A549 (cell line): ENCODE measurements around the gene CEP78. TPM values are rescaled to one million over a fixed set of nuclear protein-coding genes. Genes with fewer than 3 reads are reported as not detected.
"Not testable (repeated sequence)": the region's sequence is repeated elsewhere in the genome, so short reads cannot be mapped to it uniquely, and the experiment has no call there.

ENCODE experiments used
- ATAC-seq, 2 experiments: fragments of 200-7000 bp in 1 of 2; fragments of >200 bp in 1 of 2; cut with Nextera tagmentation in 1 of 2; cut with Tn5 transposase in 1 of 2; 3 replicates each; pipeline versions ENCODE4 v1.8.0 to v1.9.1; 2018 to 2020; ENCODE audit warnings: mild to moderate bottlenecking in 1 of 2, moderate library complexity in 1 of 2
- CTCF ChIA-PET: fragments of 300-600 bp; sonication (Branson Sonifier 250); formaldehyde crosslinking; extraction: SDS; loops from one replicate; lab custom pipeline; 2021; ENCODE audit warnings: antibody characterized with exemption, inconsistent platforms; lab: Yijun Ruan, JAX
- POLR2A ChIA-PET: fragments of 350-600 bp; formaldehyde crosslinking; extraction: SDS; loops from one replicate; lab custom pipeline; 2021; ENCODE audit warnings: antibody characterized with exemption, inconsistent platforms; lab: Yijun Ruan, JAX
- DNase-seq, 2 experiments: peaks; one replicate each; pipeline versions ENCODE4 v3.0.0 to v3.0.0-alpha.2; 2011 to 2016; ENCODE audit warnings: low read depth in 1 of 2, low spot score in 1 of 2
- FAIRE-seq: peaks from 2 replicates; lab custom pipeline; 2011; peaks lifted over from hg19 to GRCh38; lab: Jason Lieb, UNC
- H3K27ac ChIP-seq, 2 experiments: fragments of >200 bp; sonication (Bioruptor Twin); formaldehyde crosslinking; 3 replicates each; pipeline ENCODE4 v1.5.1; 2016 to 2017
- H3K4me1 ChIP-seq: fragments of >200 bp; sonication (Bioruptor Twin); formaldehyde crosslinking; 3 replicates; pipeline ENCODE4 v1.6.1; 2016
- H3K4me2 ChIP-seq: fragments of >200 bp; sonication (Bioruptor Twin); formaldehyde crosslinking; 3 replicates; pipeline ENCODE4 v1.6.1; 2016
- H3K4me3 ChIP-seq: fragments of >200 bp; sonication (Bioruptor Twin); formaldehyde crosslinking; 3 replicates; pipeline ENCODE4 v1.5.1; 2016
- H3K9me3 ChIP-seq: fragments of >200 bp; sonication (Bioruptor Twin); formaldehyde crosslinking; 3 replicates; pipeline ENCODE4 v1.6.1; 2016
- CBX2 ChIP-seq: fragments of 200-600 bp; sonication (generic); IDR thresholded peaks from 2 replicates; pipeline ENCODE4 v1.6.1; 2016; ENCODE audit warnings: low read depth, mild to moderate bottlenecking, borderline replicate concordance
- EHF ChIP-seq: fragments of 250-450 bp; sonication (Bioruptor Pico); IDR thresholded peaks from 2 replicates; pipeline ENCODE4 v1.5.0; 2020; ENCODE audit warnings: mild to moderate bottlenecking
- ESRRA ChIP-seq: fragments of 150-350 bp; IDR thresholded peaks from 2 replicates; pipeline ENCODE4 v1.6.1; 2014; ENCODE audit warnings: mild to moderate bottlenecking, low read length, borderline replicate concordance
- GATA3 ChIP-seq: IDR thresholded peaks from 2 replicates; pipeline ENCODE4 v1.6.1; 2012; ENCODE audit warnings: borderline replicate concordance
- HDAC2 ChIP-seq: fragments of 200-600 bp; sonication (generic); IDR thresholded peaks from 2 replicates; pipeline ENCODE4 v1.6.1; 2016
- JUN ChIP-seq, 2 experiments: fragments of >200 bp; sonication (Bioruptor Twin); formaldehyde crosslinking; IDR thresholded peaks; 2 replicates in 1 of 2; 3 replicates in 1 of 2; pipeline ENCODE4 v1.6.1; 2016 to 2017
- JUNB ChIP-seq: fragments of >200 bp; sonication (Bioruptor Twin); formaldehyde crosslinking; IDR thresholded peaks from 2 replicates; pipeline ENCODE4 v1.6.1; 2016
- KDM5A ChIP-seq: fragments of 200-600 bp; sonication (generic); IDR thresholded peaks from 2 replicates; pipeline ENCODE4 v1.6.1; 2016; ENCODE audit warnings: antibody characterized with exemption, mild to moderate bottlenecking
- MYC ChIP-seq: IDR thresholded peaks from 2 replicates; pipeline ENCODE4 v1.6.1; 2012; ENCODE audit warnings: mild to moderate bottlenecking, inconsistent platforms, low read length, improper control_type of control experiment, borderline replicate concordance
- NFE2L2 ChIP-seq: fragments of 150-350 bp; conservative IDR thresholded peaks from 2 replicates; pipeline ENCODE4 v1.6.1; 2014; ENCODE audit warnings: low read length
- POLR2AphosphoS2 ChIP-seq: conservative IDR thresholded peaks from 2 replicates; pipeline ENCODE4 v1.6.1; 2012; ENCODE audit warnings: low read length, improper control_type of control experiment, inconsistent platforms
- RAD21 ChIP-seq, 2 experiments: fragments of >200 bp in 1 of 2; sonication (Bioruptor Twin) in 1 of 2; formaldehyde crosslinking in 1 of 2; IDR thresholded peaks in 1 of 2; conservative IDR thresholded peaks in 1 of 2; 2 replicates in 1 of 2; 3 replicates in 1 of 2; pipeline ENCODE4 v1.6.1; 2012 to 2018; ENCODE audit warnings: inconsistent platforms in 1 of 2
- RARB ChIP-seq: fragments of 250-450 bp; sonication (Bioruptor Pico); IDR thresholded peaks from 2 replicates; pipeline ENCODE4 v1.8.0; 2021; ENCODE audit warnings: mild to moderate bottlenecking, moderate library complexity
- RCOR1 ChIP-seq: fragments of 150-350 bp; IDR thresholded peaks from 2 replicates; pipeline ENCODE4 v1.6.1; 2014; ENCODE audit warnings: antibody characterized with exemption, low read length, low read depth
- SREBF2 ChIP-seq: fragments of 450-650 bp; IDR thresholded peaks from 2 replicates; pipeline ENCODE4 v1.6.1; 2014; ENCODE audit warnings: mild to moderate bottlenecking, moderate library complexity
- ZSCAN20 ChIP-seq: fragments of 250-450 bp; sonication (Bioruptor Pico); IDR thresholded peaks from 2 replicates; pipeline ENCODE4 v1.8.0; 2022; ENCODE audit warnings: mild to moderate bottlenecking, moderate library complexity
- WGBS: methylation state at CpG from one replicate; pipeline ENCODE4 v1.1.6; 2017; ENCODE audit errors: missing lambda C conversion rate; 5-methylcytosine and 5-hydroxymethylcytosine counted together
- polyA plus RNA-seq, 4 experiments: library from polyadenylated mRNA; depleted of rRNA in 3 of 4; stranded (reverse); fragments of >200 nt; fragmentation: RNase III in 1 of 4; extraction: RNeasy Plus Mini Kit Qiagen cat#74134 plus additional on column Dnase treatment in 1 of 4; gene quantifications; 2 replicates in 3 of 4; 3 replicates in 1 of 4; pipeline ENCODE4 v1.2.3, GENCODE V29; 2011 to 2017
- TF ChIP-seq, protein P1 (sequence below): IDR thresholded peaks from 2 replicates; pipeline ENCODE4 v1.6.1; 2012; ENCODE audit warnings: low read depth, borderline replicate concordance
- TF ChIP-seq, protein P2 (sequence below): IDR thresholded peaks from 2 replicates; pipeline ENCODE4 v1.6.1; 2012
- TF ChIP-seq, protein P3 (sequence below): fragments of >200 bp; sonication (Bioruptor Twin); formaldehyde crosslinking; IDR thresholded peaks from 2 replicates; pipeline ENCODE4 v1.6.1; 2016
- TF ChIP-seq, protein P4 (sequence below): IDR thresholded peaks from 2 replicates; pipeline ENCODE4 v1.6.1; 2012
- TF ChIP-seq, protein P5 (sequence below): fragments of 450-650 bp; IDR thresholded peaks from 2 replicates; pipeline ENCODE4 v1.6.1; 2014; ENCODE audit warnings: antibody characterized with exemption
- TF ChIP-seq, protein P6 (sequence below): fragments of 200-600 bp; sonication (generic); IDR thresholded peaks from 2 replicates; pipeline ENCODE4 v1.6.1; 2016; ENCODE audit warnings: antibody characterized with exemption, mild to moderate bottlenecking, moderate library complexity

CEP78 gene
- polyA plus RNA-seq, 2 of the 4 experiments (the other 2 are of a cell fraction) = 16.5 to 28.9 TPM

DNA sequence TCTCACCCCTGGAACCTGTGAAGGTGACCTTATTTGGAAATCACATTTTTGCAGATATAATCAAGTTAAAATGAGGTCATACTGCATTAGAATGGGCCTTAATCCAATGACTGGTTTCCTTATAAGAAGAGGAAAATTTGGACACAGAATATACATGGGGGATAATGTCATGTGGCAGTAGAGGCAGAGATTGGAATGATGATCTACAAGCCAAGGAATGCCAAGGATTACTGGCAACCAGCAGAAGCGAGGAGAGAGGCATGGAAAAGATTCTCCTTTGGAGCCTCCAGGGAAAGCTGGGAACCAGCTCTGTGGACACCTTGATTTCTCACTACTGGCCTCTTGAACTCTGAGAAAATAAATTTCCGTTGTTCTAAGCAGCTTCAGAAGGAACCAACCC is 20.2 kb upstream of the CEP78 start (continued):
- TF ChIP-seq, protein P1, sequence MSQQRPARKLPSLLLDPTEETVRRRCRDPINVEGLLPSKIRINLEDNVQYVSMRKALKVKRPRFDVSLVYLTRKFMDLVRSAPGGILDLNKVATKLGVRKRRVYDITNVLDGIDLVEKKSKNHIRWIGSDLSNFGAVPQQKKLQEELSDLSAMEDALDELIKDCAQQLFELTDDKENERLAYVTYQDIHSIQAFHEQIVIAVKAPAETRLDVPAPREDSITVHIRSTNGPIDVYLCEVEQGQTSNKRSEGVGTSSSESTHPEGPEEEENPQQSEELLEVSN = no peak
- TF ChIP-seq POLR2AphosphoS2 = no peak
- no peak for TF ChIP-seq EHF (CRISPR knock-in tag)

DNA sequence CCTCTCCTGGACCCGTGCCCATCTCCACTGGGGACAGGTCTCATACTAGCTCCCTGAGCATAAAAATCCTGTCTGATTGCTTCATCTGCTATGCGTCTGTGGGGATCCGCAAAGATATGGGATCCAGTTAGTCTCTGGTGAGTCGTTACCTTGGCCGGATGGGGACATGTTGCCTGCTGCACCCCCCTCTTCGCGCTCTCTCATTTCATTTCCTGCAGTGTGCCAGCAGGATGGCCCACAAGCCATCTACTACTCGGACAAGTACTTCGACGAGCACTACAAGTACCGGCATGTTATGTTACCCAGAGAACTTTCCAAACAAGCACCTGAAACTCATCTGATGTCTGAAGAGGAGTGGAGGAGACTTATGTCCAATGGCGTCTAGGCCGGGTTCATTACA is 17.0 kb upstream of the CEP78 start:
- H3K9me3 ChIP-seq = no peaks in the 10 kb centered on the region
- POLR2A ChIA-PET = no interaction called here
- no peak overlapping the region for H3K4me2 ChIP-seq
- WGBS = 71% methylated on average over 13 of the region's 13 CpGs
- H3K4me1 ChIP-seq = no peaks in the 10 kb centered on the region
- no peak overlapping the region for H3K27ac ChIP-seq
- CTCF ChIA-PET = no interaction called here
- ATAC-seq (no peak), FAIRE-seq (no peak), DNase-seq (no peak)
- no peak for TF ChIP-seq MYC
- no peak for TF ChIP-seq NFE2L2
- no peak for TF ChIP-seq CBX2
- no peak for TF ChIP-seq RARB (CRISPR knock-in tag)
- TF ChIP-seq, protein P2, sequence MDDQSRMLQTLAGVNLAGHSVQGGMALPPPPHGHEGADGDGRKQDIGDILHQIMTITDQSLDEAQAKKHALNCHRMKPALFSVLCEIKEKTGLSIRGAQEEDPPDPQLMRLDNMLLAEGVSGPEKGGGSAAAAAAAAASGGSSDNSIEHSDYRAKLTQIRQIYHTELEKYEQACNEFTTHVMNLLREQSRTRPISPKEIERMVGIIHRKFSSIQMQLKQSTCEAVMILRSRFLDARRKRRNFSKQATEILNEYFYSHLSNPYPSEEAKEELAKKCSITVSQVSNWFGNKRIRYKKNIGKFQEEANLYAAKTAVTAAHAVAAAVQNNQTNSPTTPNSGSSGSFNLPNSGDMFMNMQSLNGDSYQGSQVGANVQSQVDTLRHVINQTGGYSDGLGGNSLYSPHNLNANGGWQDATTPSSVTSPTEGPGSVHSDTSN = no peak
- no peak for TF ChIP-seq RCOR1
- no peak for TF ChIP-seq KDM5A
- TF ChIP-seq ESRRA = no peak
- TF ChIP-seq, protein P3, sequence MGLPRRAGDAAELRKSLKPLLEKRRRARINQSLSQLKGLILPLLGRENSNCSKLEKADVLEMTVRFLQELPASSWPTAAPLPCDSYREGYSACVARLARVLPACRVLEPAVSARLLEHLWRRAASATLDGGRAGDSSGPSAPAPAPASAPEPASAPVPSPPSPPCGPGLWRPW = no peak
- TF ChIP-seq SREBF2 = no peak
- H3K4me3 ChIP-seq = no peak overlapping the region

DNA sequence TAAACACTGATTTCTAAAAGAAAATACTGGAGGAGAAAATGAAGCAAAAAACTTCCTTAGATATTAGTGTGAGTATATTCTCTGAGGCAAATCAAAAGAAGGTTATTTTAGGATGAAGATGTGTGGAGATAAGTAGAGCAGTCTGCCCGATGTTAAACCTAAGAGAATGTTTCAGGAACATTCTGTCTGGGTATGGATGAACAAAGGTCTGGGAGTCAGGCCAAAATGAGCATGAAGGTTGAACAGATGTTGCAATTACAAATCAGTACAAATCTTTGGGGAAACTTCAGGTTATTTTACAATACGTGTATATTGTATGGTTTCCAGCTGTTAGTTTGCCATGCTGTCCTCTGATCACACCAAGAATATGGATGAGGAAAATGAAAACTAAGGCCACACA is 14.4 kb upstream of the CEP78 start:
- ATAC-seq = no peak
- H3K4me2 ChIP-seq = no peak overlapping the region
- CTCF ChIA-PET = interaction anchor here (1.0 kb wide), 1 partner anchor 20 kb away, joined by 3 read pairs; no protein-coding TSS in a partner anchor
- H3K9me3 ChIP-seq = no peaks in the 10 kb centered on the region
- WGBS = 40% methylated on average over 2 of the region's 2 CpGs
- no peaks in the 10 kb centered on the region for H3K4me1 ChIP-seq
- DNase-seq = no peak
- H3K4me3 ChIP-seq = no peak overlapping the region
- TF ChIP-seq, protein P4, sequence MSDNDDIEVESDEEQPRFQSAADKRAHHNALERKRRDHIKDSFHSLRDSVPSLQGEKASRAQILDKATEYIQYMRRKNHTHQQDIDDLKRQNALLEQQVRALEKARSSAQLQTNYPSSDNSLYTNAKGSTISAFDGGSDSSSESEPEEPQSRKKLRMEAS = no peak
- TF ChIP-seq EHF (CRISPR knock-in tag) = no peak
- TF ChIP-seq, all 56 proteins: peak for 0
- FAIRE-seq = no peak
- POLR2A ChIA-PET = no interaction called here
- H3K27ac ChIP-seq = no peak overlapping the region

DNA sequence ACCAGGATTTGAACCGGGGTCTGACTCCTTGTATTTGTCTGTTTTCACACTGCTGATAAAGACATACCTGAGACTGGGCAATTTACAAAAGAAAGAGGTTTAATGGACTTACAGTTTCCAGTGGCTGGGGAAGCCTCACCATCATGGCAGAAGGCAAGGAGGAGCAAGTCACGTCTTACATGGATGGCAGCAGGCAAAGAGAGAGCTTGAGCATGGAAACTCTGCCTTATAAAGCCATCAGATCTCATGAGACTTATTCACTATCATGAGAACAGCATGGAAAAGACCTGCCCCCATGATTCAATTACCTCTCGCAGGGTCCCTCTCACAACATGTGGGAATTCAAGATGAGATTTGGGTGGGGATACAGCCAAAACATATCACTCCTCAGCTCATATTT is 14.0 kb upstream of the CEP78 start:
- H3K27ac ChIP-seq, H3K9me3 ChIP-seq, H3K4me1 ChIP-seq, H3K4me3 ChIP-seq, DNase-seq, FAIRE-seq, H3K4me2 ChIP-seq, POLR2A ChIA-PET, ATAC-seq: not testable (repeated sequence)
- CTCF ChIA-PET = interaction anchor here (0.6 to 1.0 kb wide), 3 partner anchors 8 to 27 kb away, joined by 3 read pairs; no protein-coding TSS in a partner anchor
- 34% methylated on average over 3 of the region's 3 CpGs for WGBS

DNA sequence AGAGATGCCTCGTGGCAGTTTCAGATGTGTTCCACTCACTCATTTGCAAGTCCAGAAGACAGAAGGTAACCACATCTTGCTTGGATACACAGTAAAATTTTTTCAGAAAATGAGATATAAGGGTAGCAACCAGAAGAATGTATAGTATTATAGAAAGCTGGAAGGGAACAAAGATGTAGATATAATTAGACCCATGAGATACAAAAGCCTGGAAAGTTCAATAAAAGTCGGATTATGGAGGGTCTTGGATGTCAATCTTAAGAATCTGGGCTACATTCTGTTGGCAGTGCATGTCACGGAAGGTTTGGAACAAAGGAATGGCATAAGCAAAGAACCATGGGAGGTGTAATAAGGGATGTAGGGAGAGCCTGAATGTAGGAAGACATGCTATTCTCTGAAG is 5.1 kb upstream of the CEP78 start:
- ATAC-seq (no peak), FAIRE-seq (no peak), DNase-seq (no peak)
- Histone ChIP-seq H3K4me1 (0 out of 3 replicates have a peak, but pooled peaks cover 3% of the 10 kb centered on the region), H3K4me2 (no peak overlapping the region), H3K27ac (no peak overlapping the region), H3K4me3 (no peak overlapping the region), H3K9me3 (no peaks in the 10 kb centered on the region)
- POLR2A ChIA-PET = no interaction called here
- CTCF ChIA-PET = interaction anchor here (0.6 kb wide), 1 partner anchor 65 kb away, joined by 3 read pairs; no protein-coding TSS in a partner anchor
- 35% methylated on average over 3 of the region's 3 CpGs for WGBS
- TF ChIP-seq, protein P5, sequence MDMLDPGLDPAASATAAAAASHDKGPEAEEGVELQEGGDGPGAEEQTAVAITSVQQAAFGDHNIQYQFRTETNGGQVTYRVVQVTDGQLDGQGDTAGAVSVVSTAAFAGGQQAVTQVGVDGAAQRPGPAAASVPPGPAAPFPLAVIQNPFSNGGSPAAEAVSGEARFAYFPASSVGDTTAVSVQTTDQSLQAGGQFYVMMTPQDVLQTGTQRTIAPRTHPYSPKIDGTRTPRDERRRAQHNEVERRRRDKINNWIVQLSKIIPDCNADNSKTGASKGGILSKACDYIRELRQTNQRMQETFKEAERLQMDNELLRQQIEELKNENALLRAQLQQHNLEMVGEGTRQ = no peak
- TF ChIP-seq JUN (IDR thresholded peaks at IDR 0.05) (no peak), RAD21 (conservative IDR thresholded peaks at IDR 0.05 in 1 of 2, IDR thresholded peaks at IDR 0.05 in 1 of 2) (no peak), JUNB (no peak), HDAC2 (no peak), ZSCAN20 (CRISPR knock-in tag) (no peak), EHF (CRISPR knock-in tag) (no peak), GATA3 (no peak)
- TF ChIP-seq, protein P6, sequence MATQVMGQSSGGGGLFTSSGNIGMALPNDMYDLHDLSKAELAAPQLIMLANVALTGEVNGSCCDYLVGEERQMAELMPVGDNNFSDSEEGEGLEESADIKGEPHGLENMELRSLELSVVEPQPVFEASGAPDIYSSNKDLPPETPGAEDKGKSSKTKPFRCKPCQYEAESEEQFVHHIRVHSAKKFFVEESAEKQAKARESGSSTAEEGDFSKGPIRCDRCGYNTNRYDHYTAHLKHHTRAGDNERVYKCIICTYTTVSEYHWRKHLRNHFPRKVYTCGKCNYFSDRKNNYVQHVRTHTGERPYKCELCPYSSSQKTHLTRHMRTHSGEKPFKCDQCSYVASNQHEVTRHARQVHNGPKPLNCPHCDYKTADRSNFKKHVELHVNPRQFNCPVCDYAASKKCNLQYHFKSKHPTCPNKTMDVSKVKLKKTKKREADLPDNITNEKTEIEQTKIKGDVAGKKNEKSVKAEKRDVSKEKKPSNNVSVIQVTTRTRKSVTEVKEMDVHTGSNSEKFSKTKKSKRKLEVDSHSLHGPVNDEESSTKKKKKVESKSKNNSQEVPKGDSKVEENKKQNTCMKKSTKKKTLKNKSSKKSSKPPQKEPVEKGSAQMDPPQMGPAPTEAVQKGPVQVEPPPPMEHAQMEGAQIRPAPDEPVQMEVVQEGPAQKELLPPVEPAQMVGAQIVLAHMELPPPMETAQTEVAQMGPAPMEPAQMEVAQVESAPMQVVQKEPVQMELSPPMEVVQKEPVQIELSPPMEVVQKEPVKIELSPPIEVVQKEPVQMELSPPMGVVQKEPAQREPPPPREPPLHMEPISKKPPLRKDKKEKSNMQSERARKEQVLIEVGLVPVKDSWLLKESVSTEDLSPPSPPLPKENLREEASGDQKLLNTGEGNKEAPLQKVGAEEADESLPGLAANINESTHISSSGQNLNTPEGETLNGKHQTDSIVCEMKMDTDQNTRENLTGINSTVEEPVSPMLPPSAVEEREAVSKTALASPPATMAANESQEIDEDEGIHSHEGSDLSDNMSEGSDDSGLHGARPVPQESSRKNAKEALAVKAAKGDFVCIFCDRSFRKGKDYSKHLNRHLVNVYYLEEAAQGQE = no peak
